NCI-H1105 (cell line): ENCODE results near the gene NOS1AP.
A peak's percentile ranks its signal among the peaks of the same experiment; 100 is the strongest.

ENCODE experiments used
- DNase-seq: peaks from one replicate; lab custom pipeline; 2025; lab: John Stamatoyannopoulos, UW

The NOS1AP gene

GRCh38 chr1:162256287-162256686, 186.8 kb downstream of the NOS1AP start:
- no peak for DNase-seq

DNA sequence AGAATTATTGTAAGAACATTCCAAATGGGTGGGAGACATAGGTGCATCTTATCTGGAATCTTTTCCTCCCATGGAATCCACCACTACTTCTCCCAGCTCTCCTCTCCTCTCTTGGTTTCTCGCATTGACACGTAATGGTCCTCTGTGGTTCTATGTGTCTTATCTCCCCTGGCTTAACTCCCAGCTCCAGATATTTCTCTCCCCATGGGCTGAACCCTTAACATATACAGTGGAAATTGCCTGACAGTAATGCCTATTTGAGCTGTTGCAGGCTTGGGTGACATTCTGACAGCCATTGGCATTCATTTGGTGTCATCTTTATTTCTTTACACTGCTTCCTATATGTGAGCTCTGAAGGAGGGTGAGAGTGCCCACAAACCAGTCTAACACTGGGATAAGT, 188.9 kb downstream of the NOS1AP start:
- DNase-seq, result no peak

- DNase-seq, result no peak
These were observed 190.5 kb downstream of the NOS1AP start for GRCh38 chr1:162259894-162260455.

DNA sequence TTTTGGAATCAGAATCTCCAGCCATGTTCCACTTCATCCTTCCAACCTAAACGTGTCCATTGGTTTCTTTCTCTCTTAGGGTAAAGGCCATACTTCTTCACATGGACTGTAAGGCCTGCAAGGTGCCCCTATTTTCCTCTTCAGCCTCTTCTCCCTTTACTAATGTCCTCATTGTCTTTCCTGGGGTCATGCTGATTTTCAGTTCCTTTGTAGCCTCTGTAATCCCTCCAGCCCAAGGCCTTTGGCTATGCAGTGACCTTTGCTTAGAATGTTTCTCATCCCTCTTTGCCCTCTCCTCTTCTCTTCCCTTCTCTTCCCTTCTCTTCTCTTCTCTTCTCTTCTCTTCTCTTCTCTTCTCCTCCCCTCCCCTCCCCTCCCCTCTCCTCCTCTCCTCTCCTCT, 194.6 kb downstream of the NOS1AP start:
- DNase-seq, result no peak

- no peak for DNase-seq
These were observed 196.5 kb downstream of the NOS1AP start for GRCh38 chr1:162265983-162266382.

DNA sequence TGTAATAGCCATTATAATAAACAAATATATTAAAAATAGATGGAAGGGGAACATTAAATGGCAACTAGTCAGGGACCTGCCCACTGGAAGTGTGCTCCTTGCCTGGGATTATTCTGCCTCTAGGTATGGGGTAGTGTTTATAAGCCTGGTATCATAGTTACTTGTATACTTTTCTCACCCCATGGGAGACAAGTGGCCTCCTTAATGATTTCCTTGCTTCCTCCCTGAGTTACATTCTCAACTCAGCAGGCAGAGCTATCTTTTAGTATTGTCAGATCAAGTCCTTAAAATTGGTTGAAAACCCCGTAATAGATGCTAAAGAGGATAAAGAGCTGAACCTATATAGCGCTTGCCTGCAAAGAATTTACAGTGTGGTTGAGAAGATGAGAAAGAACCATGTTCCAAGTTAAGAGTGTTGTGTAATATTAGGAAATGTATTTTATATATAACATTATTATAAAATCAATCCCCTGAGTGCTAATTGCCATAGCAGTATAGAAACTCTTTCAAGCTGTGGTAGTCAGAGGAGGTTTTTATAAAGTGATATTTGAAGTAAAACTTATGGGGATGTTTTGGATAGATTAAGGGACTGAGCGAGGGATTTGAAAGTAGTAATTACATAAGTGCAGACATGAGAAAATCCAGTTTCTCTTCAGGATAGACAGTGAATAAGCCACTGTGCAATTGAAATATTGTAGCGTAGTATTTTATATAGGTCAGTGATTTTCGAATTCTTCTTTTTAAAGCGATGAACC, 200.7 kb downstream of the NOS1AP start:
- no peak for DNase-seq

DNA sequence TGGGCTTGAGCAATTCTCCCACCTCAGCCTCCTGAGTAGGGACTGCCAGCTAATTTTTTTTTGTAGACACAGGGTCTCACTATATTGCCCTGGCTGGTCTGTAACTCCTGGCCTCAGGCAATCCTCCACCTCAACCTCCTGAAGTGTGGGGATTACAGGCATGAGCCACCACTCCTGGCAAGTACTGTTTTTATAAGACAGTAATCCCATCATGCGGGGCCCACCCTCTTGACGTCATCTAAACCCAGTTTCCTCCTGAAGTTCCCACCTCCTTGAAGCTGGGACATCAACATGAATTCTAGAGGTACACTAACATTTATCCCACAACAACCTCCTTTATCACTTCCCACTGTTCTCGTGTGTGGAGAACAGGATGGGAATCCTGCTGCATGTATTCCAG, 202.5 kb downstream of the NOS1AP start:
- DNase-seq, result no peak

DNA sequence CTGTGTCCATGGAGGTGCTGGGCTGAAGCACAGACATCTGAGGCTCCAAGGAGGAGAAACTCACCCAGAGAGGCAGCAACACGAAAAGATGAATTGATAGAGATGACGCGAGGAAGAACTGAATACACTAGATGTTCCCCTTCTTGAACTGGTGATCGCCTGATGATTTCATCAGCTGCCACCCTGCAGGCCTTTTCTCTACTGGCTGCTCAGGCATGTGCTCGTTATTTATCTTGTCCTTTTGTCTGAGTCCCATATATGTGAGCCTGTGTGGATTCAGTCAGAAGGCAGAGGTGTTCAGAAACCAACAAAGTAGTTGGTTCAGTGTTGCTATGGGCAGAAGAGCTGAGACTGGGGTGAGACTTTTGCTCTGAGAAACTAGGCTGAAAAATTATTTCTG, 202.9 kb downstream of the NOS1AP start:
- no peak for DNase-seq

GRCh38 chr1:162275622-162276175, 206.2 kb downstream of the NOS1AP start:
- DNase-seq, result no peak

DNA sequence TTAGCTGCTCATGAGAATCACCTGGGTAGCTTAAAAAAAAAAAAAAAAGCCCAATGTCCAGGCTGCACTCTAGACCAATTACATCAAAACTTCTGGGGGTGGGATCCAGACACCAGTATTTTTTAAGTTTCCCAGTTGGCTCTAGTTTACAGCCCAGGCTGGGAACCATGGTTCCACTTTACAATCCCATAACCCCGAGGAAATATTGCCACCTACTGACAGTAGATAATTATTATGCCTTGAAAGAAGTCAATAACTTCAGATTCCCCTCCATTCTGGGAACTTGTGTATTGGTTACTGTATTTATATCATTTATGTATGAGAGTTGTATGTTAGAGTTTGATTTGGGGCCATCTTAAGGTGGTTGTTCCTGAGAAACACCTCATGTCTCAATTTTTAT, 207.0 kb downstream of the NOS1AP start:
- DNase-seq, result no peak

DNA sequence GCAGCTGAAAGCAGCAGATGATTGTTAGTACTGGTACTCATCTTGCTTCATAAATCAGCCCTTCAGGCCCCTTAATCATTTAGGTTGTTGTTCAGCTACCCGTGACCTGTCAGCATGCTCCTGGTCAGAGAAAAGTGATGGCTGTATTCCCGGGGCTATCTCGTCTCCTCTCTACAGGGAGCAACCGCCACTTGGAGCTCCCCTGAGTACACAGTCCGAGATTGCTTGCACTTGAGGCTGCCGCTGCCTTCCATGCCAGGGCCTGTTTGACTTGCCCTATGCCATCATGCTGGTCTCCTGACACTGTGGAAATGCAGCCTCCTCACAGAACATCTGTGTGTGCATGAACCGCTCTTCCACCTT, 209.6 kb downstream of the NOS1AP start:
- no peak for DNase-seq

- DNase-seq, result no peak
These were observed 211.9 kb downstream of the NOS1AP start for GRCh38 chr1:162281426-162281825.

DNA sequence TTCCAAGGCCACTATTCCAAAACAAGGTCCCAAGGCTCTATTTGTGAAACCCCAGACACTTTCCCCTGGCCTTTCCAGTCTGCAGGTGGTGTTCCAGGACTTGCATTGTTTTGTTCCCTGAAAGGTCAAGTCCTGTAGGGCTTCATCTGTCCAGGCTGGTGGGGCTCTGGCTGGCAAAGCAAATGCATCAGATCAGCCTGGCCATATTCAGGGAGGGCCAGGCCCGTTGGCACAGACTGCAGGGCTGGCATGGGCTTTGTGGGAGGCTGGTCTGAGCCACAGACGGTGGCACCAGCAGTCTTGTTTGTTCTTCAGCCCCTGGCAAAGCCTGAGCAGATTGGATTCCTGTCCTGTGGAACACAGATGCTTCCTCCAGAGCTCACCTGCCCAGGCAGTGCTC, 214.2 kb downstream of the NOS1AP start:
- no peak for DNase-seq

- DNase-seq, result no peak
These were observed 214.9 kb downstream of the NOS1AP start for GRCh38 chr1:162284206-162284955.

- DNase-seq, result peak; percentile 88
These were observed 215.7 kb downstream of the NOS1AP start for GRCh38 chr1:162285149-162285561.

DNA sequence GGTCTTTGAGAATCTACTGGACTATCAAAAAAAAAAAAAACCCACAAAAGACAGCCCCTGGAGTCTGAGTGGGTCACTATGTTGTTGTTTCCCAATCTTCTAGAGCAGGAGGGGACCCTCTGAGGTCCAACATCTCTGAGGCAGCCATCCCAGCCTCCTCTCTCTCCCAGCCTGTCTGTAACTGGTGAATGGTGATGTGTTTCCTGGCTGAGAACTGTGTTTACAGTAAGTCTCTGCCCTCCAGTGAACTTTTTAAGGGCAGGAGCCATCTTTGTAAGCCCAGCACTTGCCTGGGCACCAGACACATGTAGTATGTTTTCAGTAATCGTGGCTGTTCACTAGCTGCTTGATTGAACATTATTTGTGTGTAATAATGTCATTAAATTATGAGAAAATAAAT, 221.5 kb downstream of the NOS1AP start:
- no peak for DNase-seq

DNA sequence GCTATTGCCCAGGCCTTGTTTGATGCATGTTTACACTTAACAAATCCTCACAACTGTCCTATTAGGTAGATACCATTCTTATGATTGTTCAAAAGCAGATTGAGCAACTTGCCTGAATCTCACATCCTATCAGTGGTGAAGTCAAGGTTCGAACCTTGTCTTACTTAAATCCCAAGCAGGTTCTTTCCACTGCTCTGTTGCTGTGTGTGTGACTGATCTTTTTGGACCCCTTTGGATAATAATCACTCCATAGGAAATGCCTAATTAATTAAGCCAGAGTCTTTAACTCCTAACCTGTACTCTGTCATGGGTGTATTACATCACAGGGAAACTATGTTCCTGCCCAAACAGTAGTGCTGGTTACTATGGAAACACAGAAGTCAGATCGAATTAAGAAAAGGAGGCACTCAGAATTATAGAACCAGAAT, 222.9 kb downstream of the NOS1AP start:
- DNase-seq, result no peak

GRCh38 chr1:162293073-162293692, 223.7 kb downstream of the NOS1AP start:
- no peak for DNase-seq

DNA sequence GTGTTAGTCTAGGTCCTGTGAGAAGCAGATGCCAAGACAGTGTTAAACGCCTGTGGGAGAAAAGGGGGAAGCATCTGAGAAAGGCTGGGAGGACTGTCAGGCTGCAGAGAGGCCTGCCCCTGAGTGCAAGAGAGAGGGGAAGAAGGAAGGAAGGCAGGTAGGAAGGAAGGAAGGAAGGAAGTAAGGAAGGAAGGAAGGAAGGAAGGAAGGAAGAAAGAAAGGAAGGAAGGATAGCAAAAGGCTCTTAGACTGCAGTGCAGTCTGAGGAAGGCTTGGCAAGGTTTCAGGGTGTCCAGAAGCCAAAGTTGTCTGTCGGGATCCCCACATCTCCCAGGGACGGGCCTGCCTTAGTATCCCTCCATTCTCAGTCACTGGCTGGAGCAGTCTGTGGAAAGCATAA, 224.5 kb downstream of the NOS1AP start:
- DNase-seq, result no peak

GRCh38 chr1:162297208-162297607, 227.7 kb downstream of the NOS1AP start:
- DNase-seq, result no peak

DNA sequence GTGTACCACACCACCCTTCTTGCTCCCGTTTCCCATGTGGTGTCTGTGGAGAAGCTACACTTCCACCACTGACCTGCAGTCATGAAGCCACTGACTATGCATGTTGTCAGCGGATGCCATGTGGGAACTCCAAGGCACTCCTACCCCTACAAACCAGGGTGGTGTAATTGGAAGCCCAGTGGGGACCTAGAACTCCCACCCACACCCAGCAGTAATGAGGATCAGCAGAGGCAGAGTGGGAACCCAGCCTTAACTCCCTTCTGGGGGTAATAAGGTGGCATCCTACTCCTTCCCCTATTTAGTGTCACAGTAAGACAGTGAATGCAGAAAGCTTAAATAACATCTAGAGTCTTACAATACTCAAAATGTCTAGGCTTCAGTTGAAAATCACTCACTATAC, 228.8 kb downstream of the NOS1AP start:
- DNase-seq, result no peak

- no peak for DNase-seq
These were observed 229.5 kb downstream of the NOS1AP start for GRCh38 chr1:162299018-162299417.
